NCI-H1417 (cell line): ENCODE measurements around the gene TMED1.

Experiments
- DNase-seq, 3 experiments: peaks; one replicate each; lab custom pipeline; 2025; lab: John Stamatoyannopoulos, UW

TMED1 gene

DNA sequence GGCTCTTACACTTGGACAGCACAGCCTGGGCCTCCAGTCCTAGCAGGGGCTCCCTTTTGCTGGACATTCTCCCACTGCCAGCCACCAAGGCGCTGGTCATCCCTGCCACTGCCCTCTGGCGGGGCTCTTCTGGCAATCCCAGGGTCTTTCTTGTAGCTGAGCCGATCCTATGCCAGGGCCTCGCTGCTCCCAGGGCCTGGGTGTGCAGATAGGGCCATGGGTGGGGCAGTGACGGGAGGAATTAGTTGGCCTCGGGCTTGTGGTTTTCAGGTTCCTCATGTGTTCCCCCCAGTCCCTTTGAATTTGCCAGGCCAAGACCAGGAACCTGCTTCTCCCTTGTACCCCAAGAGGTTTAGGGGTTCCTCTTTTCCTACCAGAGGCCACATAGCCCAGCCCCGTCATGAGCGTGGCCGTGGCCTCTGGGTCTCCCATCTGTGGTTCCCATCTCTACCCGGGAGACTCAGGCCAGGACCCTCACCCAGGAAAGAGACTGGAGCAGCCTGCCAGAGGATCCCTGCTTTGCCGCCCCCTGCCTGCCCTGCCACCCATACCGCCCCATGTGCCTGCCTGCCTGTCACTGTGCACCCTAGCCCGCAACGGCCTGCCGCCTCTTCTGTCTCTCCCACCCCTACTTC, 26.2 kb downstream of the TMED1 start:
- DNase-seq, result no peak

DNA sequence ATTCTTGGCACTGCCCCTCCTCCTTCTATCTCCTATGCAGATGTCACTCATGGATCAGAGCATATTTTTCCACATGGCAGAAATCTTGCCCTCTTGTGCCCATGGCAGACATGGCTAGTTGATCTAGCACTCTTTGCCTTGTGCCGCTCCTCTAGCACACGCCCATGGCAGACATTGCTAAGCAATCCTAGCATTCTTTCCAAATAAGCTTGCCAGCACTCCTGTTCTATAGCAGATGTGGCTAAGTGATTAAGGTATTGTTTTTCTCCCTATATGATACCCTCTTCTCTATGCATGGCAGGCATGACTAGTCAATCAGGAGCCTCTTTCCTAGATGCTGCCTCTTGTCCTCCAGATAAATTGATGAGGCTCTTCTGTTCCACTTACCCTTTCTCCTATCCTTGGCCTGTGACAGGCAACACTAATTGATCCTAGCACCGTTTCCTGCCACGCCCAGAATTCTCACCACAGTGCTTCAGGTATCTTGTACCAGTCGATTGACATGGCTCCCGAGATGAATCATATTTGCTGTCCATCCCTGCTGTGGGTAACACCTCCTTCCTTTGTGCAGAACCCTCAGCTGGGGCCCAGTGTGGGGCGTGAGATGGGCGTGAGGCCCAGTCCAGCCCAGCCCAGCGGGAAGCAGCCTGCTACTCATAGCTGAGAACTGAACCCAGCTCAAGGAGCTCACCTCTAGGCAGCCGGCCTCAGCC, 26.9 kb downstream of the TMED1 start:
- peak in 1 of 3 experiments; percentile 7 for DNase-seq

DNA sequence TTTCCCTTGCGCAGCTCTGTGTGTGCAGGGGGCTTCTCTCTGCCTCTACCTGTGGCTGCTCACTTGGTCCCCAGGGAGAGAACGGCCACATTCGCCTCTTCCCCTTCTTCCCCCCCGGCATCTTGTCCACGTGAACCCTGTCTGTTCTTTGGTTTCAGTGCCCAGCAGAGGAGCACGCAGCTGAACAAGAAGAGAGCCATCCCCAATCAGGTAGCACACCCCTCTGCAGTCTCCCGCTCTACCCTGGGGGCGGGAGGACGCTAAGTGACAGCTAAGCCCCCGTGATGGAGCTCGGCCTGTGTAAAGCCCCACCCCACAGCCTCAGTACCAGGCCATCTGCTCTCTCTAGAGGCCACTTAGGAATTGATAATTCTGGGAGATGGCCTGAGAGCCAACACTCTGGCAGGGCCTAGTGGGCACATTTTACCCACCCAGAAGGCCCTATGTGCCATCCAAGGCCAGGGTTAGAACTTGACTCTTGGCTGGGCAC, 30.2 kb downstream of the TMED1 start:
- no peak for DNase-seq

DNA sequence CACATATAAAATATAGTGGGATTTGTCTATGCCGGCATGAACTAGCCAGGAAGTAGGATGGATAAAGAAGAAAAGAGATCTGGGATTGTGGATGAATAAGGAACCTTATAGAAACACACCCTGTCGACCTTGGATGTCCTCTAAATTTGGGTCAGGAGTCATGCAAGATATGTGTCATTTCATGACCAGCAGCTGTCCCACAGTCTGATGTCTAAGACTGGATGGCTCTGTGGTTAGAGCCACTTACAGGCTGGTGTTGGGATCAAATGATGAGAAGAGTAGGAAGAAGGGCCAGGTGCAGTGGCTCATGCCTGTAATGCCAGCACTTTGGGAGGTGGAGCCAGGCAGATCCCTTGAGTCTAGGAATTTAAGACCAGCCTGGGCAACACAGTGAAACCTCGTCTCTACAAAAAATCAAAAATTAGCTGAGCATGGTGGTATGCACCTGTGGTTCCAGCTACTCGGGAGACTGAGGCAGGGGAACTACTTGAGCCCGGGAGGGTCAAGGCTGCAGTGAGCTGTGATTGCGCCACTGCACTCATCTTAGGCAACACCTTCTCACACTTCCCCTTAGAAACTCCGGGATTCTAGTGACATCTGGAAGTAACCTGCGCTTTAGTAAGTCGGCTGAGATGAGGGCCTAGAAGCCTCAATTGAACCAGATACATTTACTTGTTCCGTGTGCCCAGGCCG, 30.8 kb downstream of the TMED1 start:
- no peak for DNase-seq

DNA sequence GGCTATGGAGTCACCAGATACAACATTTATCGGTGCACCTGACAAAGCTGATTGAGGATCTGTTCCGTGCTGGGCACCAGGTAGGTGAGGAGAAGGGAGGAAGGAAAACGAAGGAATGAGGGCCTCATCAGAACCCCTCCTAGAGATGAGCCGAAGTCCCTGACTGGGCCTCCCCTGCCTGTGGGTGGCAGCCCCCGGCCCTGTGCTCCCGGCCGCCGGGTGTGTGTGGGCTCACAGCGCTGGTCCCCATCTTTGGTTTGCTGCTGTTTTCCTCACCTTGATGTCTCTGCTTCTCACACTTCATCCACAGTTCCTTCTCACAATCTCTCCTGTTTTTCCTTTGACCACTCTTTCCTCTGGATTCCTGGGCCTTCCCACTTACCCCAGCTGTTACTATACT, 32.8 kb downstream of the TMED1 start:
- DNase-seq, result no peak

DNA sequence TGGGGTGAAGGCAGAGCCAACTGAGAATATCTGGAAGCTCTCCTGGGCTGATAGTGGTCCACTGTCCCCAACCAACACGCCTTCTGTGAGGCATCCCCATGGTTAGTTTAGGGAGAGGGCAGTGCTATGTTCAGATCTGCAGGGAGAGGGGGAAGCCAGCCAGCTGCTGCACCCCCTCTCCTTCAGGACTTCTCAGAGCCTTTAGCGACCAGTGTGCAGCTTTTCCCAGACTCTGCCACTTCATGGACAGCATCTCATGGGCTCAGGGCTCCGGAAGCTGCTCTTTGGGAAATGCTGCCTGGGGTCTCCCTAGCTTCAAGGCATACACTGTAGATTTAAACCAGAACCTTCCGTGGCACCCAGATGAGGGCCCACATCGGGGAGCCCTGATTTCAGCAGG, 33.5 kb downstream of the TMED1 start:
- DNase-seq, result no peak

DNA sequence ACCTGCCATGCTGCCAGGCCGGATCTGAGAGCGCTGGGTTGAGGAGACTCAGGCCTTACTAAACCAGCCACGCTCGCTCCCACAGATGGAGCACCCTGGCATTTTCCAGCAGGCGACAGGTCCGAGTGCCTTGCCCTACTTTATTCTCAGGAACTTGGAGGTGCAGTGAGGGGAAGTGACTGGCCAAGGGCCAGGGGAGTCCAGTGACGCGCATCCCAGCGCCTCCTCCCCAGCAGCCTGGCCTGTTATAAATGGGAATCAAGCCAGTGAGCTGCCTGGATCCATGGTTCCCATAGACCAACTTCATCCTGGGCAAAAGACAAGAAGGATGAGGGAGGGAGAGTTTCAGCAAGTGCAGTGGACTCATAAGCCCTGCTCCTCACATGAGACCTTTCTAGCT, 35.5 kb downstream of the TMED1 start:
- DNase-seq, result no peak

DNA sequence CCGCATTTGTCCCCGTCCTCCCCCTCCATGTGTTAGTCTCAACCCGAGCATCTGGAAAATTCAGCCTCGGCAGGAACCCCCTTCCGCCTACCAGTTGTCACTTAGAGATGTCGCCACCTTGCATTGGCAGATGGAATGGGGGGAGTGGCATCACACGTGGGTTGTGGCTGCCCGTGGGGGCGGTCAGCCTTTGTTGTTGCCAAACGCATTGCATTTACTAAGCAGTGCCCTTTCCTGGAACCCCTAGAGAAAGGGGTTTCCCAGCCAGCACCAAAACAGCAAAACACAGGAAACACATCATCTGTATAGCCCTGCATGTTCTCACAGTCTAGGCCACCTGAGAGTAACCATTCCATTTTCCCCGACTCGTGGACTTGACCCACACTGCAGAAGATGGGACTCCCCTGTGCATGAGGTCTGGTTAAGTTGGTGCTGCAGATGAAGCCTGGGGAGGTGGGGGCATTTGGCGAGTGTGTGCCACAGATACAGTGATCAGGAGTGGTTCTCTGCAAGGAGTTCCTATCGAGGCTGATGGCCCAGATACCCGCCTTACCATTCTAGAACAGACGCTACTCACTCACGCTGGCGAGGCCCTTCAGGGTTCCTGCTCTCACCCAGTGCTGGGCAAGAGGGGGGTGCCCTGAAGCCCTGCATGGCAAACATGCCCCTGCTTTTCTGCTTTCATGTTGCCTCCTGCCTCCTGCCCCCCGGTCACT, 38.3 kb downstream of the TMED1 start:
- DNase-seq, result no peak

DNA sequence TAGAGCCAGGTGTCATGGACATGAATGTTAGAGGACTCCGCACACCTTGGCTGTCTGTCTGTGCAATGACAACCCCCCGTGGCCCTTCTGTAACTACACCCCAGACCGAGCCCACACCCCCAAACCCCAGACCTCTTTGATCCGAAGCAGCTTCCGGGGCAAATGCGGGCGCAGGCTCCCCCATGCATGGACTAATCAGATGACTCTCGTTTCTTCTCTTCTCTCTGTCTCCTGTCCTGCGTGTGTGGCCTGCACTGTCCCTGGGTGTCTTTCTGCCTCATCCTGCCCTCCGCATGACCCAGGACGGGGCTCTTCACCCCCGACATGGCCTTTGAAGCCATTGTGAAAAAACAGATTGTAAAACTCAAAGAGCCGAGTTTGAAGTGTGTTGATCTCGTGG, 38.9 kb downstream of the TMED1 start:
- no peak for DNase-seq

DNA sequence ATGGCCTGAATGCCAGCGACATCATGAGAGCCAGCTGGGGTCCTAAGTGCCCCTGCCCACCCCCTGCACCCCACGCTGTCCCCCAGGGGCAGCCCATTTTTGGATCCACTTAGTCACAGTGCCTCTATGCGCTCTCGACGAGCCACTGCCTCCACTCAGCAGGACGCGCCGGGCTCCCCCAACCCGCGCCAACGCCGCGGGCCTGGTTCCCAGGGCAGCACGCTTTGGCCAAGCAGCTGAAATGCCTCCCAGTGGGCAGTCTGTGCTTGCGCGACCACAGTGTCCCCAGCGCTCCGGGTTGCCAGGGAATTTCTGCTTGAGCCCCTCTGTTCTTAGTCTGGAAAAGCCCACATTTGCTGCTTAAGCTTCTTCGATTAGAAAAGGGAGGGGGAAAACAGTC, 39.4 kb downstream of the TMED1 start:
- DNase-seq, result no peak

DNA sequence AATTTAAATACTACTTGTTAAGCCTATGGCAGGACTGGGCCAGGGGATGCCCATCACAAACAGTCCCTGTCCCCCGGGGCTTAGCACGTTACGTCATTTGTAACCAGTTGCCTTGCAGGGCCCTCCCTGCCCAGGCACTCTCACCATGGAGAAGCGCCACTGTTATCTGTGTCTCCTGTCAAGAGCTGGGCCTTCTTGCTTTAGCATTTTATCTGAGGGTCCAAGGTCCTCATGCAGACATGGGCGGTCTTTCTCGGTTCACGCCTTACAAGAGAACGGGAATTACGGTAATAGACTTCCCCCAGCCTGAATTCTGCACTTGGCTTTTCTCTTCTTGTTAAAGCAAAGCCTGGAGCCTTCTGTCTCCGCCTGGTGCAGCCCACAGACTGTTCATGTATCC, 46.1 kb downstream of the TMED1 start:
- DNase-seq, result no peak

DNA sequence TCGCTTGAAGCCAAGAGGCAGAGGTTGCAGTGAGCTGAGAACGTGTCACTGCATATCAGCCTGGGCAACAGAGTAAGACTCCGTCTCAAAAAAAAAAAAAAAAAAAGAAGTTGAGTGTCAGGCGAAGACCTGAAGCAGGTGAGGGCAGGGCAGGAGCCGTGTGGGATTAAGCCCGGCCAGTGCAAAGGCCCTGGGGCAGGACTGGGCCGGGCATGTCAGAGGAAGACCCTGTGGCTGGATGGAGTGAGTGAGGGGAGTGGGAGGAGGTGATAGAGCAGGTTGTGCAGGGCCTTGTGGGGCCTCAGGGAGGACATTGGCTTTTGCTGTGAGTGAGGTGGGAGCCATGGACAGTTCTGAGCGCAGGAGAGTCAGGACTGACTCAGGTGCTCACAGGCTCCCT, 47.9 kb downstream of the TMED1 start:
- no peak for DNase-seq

DNA sequence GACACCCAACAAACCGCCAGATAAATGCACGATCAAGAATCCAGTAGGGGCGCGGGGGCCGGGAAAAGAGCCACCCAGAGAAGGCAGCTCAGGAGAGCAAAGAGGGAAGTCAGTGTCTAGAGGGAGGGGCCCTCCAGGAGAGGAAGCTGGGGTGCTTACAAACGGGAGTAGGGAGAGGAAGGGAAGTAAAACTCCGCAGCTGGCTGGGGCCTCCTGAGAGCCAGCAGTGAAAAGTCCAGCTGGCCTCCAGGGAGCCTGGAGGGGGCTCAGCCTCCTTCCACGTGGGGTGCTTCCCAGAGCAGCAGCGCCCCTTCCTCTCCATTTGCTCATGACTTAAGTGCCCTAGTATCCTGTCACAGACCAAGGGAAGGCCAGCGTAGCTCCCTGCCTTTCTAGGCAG, 51.8 kb downstream of the TMED1 start:
- DNase-seq, result no peak

DNA sequence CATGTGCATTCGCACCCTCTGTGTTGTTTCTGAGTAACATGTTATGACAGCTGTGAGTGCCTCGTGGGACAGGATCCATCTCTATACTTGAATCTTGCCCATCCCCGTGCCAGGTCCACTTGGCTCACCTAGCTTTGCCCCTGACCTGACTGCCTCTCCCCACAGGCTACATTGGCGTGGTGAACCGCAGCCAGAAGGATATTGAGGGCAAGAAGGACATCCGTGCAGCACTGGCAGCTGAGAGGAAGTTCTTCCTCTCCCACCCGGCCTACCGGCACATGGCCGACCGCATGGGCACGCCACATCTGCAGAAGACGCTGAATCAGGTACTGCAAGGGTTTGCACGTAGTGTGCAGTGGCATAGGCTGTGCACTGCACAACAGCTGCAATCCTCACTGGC, 53.2 kb downstream of the TMED1 start:
- no peak for DNase-seq
